Right atrium auricular region (tissue), 2 donors: Measurements from ENCODE around the gene NDUFAB1. TPM values are rescaled to one million over a fixed set of nuclear protein-coding genes. Genes with fewer than 3 reads are reported as not detected.
A peak's percentile ranks its signal among the peaks of the same experiment; 100 is the strongest.
"Not testable (repeated sequence)": the region's sequence is repeated elsewhere in the genome, so short reads cannot be mapped to it uniquely, and the experiment has no call there.

Experiments used
- DNase-seq: peaks from one replicate; pipeline ENCODE4 v3.0.0-alpha.2; 2019; ENCODE audit warnings: low spot score
- H3K27ac ChIP-seq, 2 donors: fragments of 200-600 bp; sonication (generic); 1 replicate in 1 of 2; 2 replicates in 1 of 2; pipeline ENCODE4 v1.5.1; 2016 to 2019
- H3K27me3 ChIP-seq, 2 donors: fragments of 200-600 bp; sonication (generic); one replicate each; pipeline versions ENCODE4 v1.5.1 to v1.6.0; 2017 to 2019
- H3K36me3 ChIP-seq: fragments of 200-600 bp; sonication (generic); one replicate; pipeline ENCODE4 v1.5.1; 2016
- H3K4me1 ChIP-seq, 2 donors: fragments of 200-600 bp; sonication (generic); one replicate each; pipeline versions ENCODE4 v1.5.1 to v1.6.0; 2017 to 2019
- H3K4me3 ChIP-seq, 2 donors: fragments of 200-600 bp; sonication (generic); 1 replicate in 1 of 2; 2 replicates in 1 of 2; pipeline ENCODE4 v1.5.1; 2017 to 2019; ENCODE audit warnings: mild to moderate bottlenecking in 1 of 2, moderate library complexity in 1 of 2
- H3K9me3 ChIP-seq, 2 donors: fragments of 200-600 bp; sonication (generic); one replicate each; pipeline ENCODE4 v1.5.1; 2019
- CTCF ChIP-seq, 2 donors: fragments of 200-600 bp; sonication (generic); IDR thresholded peaks; one replicate each; pipeline ENCODE4 v1.5.1; 2019; ENCODE audit warnings: antibody characterized with exemption in 2 of 2
- total RNA-seq, 2 donors: library from RNA; depleted of rRNA; stranded (reverse); fragments of >200 nt; gene quantifications; one replicate each; pipeline ENCODE4 v1.1.0, GENCODE V29; 2016

Gene NDUFAB1
- total RNA-seq, 2 donors from 2014 or later = 478 to 774 TPM

GRCh38 chr16:23594186-23594585, 1.9 kb downstream of the NDUFAB1 start:
- no peaks in the 10 kb centered on the region for H3K9me3 ChIP-seq
- peak overlapping the region; percentile 87 to 88 for H3K27ac ChIP-seq
- peaks cover 42% of the 10 kb centered on the region for H3K36me3 ChIP-seq
- peaks cover 0 to 46% of the 10 kb centered on the region in 2 donors for H3K4me1 ChIP-seq
- no peak for TF ChIP-seq CTCF (IDR thresholded peaks at IDR 0.05)
- H3K4me3 ChIP-seq = peak overlapping the region; percentile 71 to 81
- DNase-seq = no peak
- no peaks in the 10 kb centered on the region for H3K27me3 ChIP-seq

- H3K4me3 ChIP-seq = no peak overlapping the region
- DNase-seq = no peak
- H3K9me3 ChIP-seq = no peaks in the 10 kb centered on the region
- H3K36me3 ChIP-seq = peaks cover 81% of the 10 kb centered on the region
- no peak for TF ChIP-seq CTCF (IDR thresholded peaks at IDR 0.05)
- peak overlapping the region in 1 of 2 donors; percentile 87 for H3K27ac ChIP-seq
- H3K4me1 ChIP-seq = peaks cover 0 to 51% of the 10 kb centered on the region in 2 donors
- no peaks in the 10 kb centered on the region for H3K27me3 ChIP-seq
Measured at GRCh38 chr16:23590181-23590580, 5.9 kb downstream of the NDUFAB1 start.

GRCh38 chr16:23587726-23588125, 8.4 kb downstream of the NDUFAB1 start:
- peak overlapping the region; percentile 36 to 87 for H3K27ac ChIP-seq
- peaks cover 83% of the 10 kb centered on the region for H3K36me3 ChIP-seq
- no peak overlapping the region for H3K4me3 ChIP-seq
- no peak for TF ChIP-seq CTCF (IDR thresholded peaks at IDR 0.05)
- H3K9me3 ChIP-seq = no peaks in the 10 kb centered on the region
- no peaks in the 10 kb centered on the region for H3K27me3 ChIP-seq
- DNase-seq = no peak
- H3K4me1 ChIP-seq = peaks cover 0 to 38% of the 10 kb centered on the region in 2 donors

GRCh38 chr16:23584186-23585076, 11.7 kb downstream of the NDUFAB1 start:
- H3K9me3 ChIP-seq = no peaks in the 10 kb centered on the region
- TF ChIP-seq CTCF (IDR thresholded peaks at IDR 0.05) = no peak
- peaks cover 80% of the 10 kb centered on the region for H3K36me3 ChIP-seq
- H3K27ac ChIP-seq = peak overlapping the region; percentile 62 to 87
- no peaks in the 10 kb centered on the region for H3K27me3 ChIP-seq
- no peak overlapping the region for H3K4me3 ChIP-seq
- no peak for DNase-seq
- peaks cover 0 to 22% of the 10 kb centered on the region in 2 donors for H3K4me1 ChIP-seq

GRCh38 chr16:23583271-23583670, 12.8 kb downstream of the NDUFAB1 start:
- H3K27me3 ChIP-seq, DNase-seq, H3K4me3 ChIP-seq, H3K9me3 ChIP-seq: not testable (repeated sequence)
- Histone ChIP-seq H3K36me3 (peaks cover 77% of the 10 kb centered on the region), H3K27ac (peak overlapping the region; percentile 67 to 74), H3K4me1 (peaks cover 0 to 25% of the 10 kb centered on the region in 2 donors)

GRCh38 chr16:23581764-23582163, 14.4 kb downstream of the NDUFAB1 start:
- TF ChIP-seq CTCF (IDR thresholded peaks at IDR 0.05) = no peak
- H3K36me3 ChIP-seq = peaks cover 68% of the 10 kb centered on the region
- DNase-seq = no peak

More at GRCh38 chr16:23581764-23582163, 14.4 kb downstream of the NDUFAB1 start:
- no peaks in the 10 kb centered on the region for H3K9me3 ChIP-seq
- H3K4me1 ChIP-seq = peaks cover 0 to 23% of the 10 kb centered on the region in 2 donors
- no peaks in the 10 kb centered on the region for H3K27me3 ChIP-seq
- no peak overlapping the region for H3K4me3 ChIP-seq
- peak overlapping the region; percentile 67 to 74 for H3K27ac ChIP-seq
